ENCODE measurements around the gene TUBA4A.
"Not testable (repeated sequence)": the region's sequence is repeated elsewhere in the genome, so short reads cannot be mapped to it uniquely, and the experiment has no call there.

The TUBA4A gene

DNA sequence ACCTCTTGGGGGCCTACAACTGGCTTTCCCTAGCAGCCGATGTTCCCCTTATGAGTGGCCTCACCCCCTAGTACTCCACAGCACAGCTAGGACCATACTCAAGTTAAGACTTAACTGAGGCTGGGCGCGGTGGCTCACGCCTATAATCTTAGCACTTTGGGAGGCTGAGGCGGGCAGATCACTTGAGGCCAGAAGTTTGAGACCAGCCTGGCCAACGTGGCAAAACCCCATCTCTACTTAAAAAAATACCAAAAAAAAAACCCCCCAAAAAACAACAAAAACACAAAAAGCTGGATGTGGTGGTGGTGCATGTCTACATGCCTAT is 33.4 kb upstream of the TUBA4A start:
- not testable (repeated sequence) for DNase-seq (ENCODE audit: extremely low read depth in 1 of 2, low read depth in 1 of 2)

GRCh38 chr2:219286436-219287115 is 32.9 kb upstream of the TUBA4A start:
- DNase-seq (ENCODE audit: extremely low read depth in 1 of 2, low read depth in 1 of 2) = no peak

DNA sequence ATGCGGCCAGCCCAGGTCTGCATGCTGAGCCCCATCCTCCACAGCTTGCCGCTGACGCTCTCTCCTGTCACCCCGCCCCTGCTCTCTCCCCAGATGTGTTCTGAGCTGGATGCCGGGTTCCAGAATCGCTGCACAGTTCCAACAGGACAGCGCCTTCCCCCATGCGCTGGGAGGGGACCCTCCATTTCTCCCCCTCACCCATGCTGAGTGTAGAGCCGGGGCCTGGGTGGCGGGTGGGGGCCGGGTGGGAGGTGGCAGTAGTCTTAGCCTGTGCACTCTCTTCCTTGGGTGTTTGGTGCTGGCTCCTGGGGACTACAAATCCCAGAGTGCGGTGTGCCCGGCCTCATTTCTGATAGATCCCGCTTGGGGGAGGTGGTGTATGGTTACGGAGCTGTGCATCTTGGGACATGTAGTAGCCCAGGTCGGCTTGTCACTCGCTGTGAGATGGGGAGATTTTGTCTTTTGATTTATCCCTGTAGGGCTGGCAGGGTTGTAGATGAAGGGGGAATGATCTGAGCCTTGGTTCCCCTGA is 32.2 kb upstream of the TUBA4A start:
- no peak for DNase-seq (ENCODE audit: extremely low read depth in 1 of 2, low read depth in 1 of 2)

DNA sequence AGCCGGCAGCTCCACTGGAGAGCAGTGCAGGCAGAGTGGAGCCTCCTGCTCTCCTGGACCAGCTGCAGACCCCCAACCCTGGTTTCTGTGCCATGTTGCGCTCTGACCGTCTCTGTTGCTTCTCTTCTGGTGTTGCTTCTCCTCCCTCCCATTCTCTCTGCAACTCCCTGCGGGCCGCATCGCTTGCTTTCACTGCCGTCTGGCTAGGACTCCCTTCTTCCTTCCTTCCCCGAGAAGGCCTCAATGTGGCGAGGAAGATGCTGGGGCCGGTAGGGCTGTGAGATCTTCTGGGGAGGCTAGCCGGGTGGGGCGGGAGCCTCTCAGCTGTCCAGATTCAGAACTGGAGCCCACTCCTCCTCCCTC is 31.6 kb upstream of the TUBA4A start:
- DNase-seq (ENCODE audit: extremely low read depth in 1 of 2, low read depth in 1 of 2) = no peak

DNA sequence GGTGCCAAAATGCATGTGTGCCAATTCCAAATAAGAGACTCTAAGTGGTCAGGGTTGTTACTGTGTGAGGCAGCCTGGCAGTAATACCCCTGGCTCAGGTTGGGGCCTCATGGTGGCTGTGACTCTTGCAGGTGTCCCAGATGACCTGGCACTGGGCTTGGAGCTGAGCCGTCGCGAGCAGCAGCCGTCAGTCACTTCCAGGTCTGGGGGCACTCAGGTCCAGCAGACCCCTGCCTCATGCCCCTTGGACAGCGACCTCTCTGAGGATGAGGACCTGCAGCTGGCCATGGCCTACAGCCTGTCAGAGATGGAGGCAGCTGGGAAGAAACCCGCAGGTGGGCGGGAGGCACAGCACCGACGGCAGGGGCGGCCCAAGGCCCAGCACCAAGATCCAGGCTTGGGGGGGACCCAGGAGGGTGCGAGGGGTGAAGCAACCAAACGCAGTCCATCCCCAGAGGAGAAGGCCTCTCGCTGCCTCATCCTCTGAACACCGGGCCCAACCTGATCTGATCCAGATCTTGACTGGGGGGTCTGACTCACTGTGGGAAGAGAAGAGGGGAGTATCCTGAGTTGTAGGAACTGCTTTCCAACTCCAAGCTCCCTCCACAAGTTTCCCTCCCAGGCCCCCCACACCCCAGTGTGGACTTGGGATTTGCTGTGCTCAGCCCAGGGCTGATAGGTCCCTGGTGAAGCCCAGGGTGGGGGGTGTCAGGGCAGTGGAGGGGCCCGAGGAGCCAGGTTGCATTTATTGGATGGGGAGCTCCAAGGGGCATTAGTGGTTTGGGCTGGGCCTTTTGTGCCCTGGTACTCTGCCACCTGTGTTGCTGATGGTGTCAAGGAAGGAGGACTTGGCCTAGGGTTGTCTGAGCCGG is 31.0 kb upstream of the TUBA4A start:
- DNase-seq (ENCODE audit: extremely low read depth in 1 of 2, low read depth in 1 of 2) = no peak

GRCh38 chr2:219282943-219283581 is 29.3 kb upstream of the TUBA4A start:
- DNase-seq (ENCODE audit: extremely low read depth in 1 of 2, low read depth in 1 of 2) = no peak

DNA sequence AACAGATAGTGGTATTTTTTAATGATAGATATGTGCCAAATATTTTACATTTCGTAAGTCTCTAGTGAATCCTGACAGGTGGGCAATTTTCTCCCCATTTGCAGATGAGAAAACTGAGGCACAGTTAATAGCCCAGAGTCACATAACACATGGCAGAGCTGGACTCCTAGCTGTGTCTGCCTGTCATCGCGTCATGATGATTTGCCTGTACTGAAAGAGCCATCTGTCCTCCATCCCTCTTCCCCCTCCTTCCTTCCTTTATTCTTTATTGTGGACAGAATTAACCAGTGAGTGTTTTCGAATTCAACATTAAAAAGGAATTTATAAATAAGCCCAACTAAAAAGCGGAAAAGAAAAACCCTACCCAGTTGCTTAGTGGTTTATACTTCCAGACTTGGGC is 28.7 kb upstream of the TUBA4A start:
- DNase-seq (ENCODE audit: extremely low read depth in 1 of 2, low read depth in 1 of 2) = no peak

- no peak for DNase-seq (ENCODE audit: extremely low read depth in 1 of 2, low read depth in 1 of 2)
These were observed 27.9 kb upstream of the TUBA4A start for GRCh38 chr2:219281588-219281987.

DNA sequence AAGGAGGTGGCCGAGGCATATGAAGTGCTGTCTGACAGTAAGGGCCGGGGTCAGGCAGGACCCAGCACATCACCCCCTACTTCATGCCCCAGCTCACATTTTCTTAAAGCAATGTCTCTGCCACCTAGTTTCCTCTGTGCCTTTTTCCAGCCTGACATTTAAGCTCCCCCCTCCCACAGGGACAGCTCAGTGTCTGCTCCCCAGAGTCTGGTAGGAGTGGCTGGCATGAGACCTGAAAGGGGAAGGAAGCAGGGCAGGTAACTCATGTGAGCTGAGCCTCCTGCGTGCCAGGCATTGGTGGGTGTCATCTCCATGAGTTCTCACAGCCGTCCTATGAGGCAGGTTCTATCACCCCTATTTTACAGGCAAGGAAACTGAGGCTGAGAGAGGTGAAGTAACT is 26.9 kb upstream of the TUBA4A start:
- no peak for DNase-seq (ENCODE audit: extremely low read depth in 1 of 2, low read depth in 1 of 2)

DNA sequence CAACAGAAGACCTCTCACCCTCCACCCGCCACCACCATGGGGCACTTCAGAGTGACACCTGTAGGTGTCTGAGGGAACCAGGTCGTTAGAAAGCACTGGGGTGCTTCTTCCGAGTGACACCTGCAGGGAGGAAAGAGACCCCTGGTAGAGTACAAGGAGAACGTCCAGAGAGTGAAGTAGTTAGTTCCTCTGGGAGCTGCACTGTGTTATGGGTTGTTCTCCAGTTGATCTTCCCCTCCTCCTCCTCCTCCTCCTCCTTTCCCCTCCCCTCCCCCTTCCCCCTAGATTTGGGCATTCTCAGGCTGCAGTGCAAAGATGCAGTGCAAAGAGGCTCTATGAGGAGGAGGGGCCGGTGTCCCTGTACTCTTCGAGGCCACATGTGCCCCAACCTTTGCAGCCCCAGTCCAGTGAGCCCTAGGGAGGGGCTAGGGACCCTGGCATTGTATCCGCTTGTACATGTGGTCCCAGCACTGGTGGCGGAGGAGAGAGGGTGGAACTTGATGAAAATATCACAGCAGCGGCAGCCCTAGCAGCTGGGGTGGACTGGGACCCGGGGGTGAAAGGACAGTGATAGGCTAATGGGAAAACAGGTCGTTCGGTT is 26.3 kb upstream of the TUBA4A start:
- DNase-seq (ENCODE audit: extremely low read depth in 1 of 2, low read depth in 1 of 2) = no peak

DNA sequence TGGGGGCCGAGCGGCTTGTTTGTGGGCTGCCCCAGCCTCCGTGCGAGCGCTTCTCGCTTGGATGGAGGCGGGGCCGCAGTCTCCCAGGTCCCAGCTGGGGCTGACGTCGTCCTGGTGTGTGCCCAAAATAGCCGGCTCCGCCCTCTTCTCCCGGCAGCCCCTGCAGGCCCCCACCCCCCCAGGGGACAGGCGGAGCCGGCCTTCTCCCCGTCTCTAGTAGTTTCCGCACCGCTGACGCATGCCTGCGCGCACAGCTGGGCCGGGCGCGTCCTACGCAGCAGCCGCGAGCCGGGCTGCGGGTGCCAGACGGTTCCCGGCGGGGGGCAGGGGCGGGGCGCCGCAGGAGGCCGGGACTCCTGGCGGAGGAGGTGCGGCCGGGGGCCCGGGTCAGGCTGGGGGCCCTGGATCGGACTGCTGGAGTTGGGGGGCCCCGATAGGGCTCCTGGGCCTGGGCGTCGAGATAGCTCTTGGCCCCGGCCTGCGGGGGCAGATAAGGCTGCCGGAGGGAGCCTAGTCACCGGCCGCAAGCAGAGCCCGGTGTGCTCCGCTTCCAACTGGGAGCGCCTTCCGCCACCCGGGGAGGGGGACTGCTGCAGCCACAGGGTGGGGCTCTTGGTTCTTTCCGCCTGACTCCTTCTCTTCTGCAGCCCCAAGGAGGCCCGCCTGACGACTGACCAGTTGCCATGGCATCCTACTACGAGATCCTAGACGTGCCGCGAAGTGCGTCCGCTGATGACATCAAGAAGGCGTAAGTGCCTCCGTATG is 25.6 kb upstream of the TUBA4A start, which contains the start of gene DNAJB2:
Gene DNAJB2 (plus strand): TSS at position 216 of the 765 bp plus-strand sequence. CDS start 468 bp downstream, at position 684.
- peak; percentile 98 for DNase-seq (ENCODE audit: extremely low read depth in 1 of 2, low read depth in 1 of 2)

DNA sequence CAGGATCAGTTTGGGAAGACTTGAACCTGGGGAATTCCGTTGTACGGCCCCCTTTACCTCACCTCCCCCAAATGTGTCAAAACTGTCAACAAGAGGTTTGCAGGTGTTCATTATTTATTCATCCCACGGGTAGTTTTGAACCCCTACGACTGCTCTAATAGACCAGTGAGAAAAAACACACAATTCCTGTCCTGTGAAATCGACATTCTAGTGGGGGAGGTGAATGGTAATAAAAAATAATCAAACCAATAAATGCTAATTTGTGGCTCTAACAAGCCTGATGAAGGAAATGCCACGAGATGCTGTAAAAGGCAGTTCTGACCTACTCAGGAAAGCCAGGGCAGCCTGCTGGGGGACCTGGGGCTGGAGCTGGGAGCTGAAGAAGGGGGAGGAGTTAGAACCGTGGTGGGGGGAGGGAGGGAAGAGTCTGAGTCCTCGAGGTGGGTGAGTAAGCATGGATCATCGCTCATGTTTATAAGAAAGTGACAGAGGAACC is 25.0 kb upstream of the TUBA4A start:
- DNase-seq (ENCODE audit: extremely low read depth in 1 of 2, low read depth in 1 of 2) = no peak

- DNase-seq (ENCODE audit: extremely low read depth in 1 of 2, low read depth in 1 of 2) = peak in 1 of 2 donors; percentile 62
These were observed 24.3 kb upstream of the TUBA4A start for GRCh38 chr2:219277703-219278654.

DNA sequence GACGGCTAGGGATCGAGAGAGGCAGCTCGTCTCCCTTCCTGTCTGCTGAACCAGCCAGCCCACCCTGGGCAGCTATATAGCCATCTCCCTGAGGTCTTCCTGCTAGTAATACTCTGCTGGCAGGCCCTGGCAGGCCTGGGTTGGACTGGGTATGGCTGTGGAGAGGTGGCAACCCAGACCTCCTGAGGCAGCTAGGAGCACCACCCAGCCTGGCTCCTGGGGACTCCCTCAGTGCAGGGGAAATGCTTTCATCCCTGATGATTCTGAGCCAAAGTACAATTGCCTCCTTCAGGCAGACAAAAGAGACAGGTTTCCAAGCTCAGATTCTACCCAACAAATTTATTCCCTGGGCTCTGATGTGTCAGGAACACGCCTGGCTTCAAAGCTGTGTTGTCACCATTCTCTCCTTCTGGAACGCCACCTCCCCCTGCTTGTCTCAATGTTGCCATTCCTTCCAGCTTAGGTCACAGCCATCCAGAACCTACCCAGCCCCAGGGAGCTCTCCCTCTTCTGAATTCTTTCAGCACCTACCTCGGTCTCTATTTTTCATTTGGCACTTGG is 20.7 kb upstream of the TUBA4A start:
- no peak for DNase-seq (ENCODE audit: extremely low read depth in 1 of 2, low read depth in 1 of 2)

- DNase-seq (ENCODE audit: extremely low read depth in 1 of 2, low read depth in 1 of 2) = no peak
These were observed 20.2 kb upstream of the TUBA4A start for GRCh38 chr2:219273937-219274336.

- DNase-seq (ENCODE audit: extremely low read depth in 1 of 2, low read depth in 1 of 2) = no peak
These were observed 19.3 kb upstream of the TUBA4A start for GRCh38 chr2:219272995-219273394.

DNA sequence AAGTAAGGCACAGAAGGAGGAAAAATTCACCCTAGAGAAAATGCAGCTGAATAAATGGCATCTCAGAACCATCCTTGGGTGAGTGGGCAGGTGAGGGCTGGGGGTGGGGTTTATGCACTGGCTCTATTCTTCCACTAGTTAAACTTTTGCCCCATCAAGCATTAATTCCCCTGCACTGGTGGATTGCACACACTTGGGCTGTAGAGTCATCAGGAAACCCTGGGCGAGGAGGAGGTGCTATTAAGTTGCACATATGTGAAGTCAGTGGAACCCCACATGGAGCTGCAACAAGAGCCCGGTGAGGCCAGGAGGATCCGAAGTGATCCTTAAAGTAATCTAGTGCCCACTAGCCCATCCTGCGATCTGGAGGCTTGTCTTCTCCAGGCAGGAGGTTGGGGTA is 18.6 kb upstream of the TUBA4A start:
- no peak for DNase-seq (ENCODE audit: extremely low read depth in 1 of 2, low read depth in 1 of 2)

- no peak for DNase-seq (ENCODE audit: extremely low read depth in 1 of 2, low read depth in 1 of 2)
These were observed 17.3 kb upstream of the TUBA4A start for GRCh38 chr2:219271021-219271420.

- DNase-seq (ENCODE audit: extremely low read depth in 1 of 2, low read depth in 1 of 2) = no peak
These were observed 16.3 kb upstream of the TUBA4A start for GRCh38 chr2:219270055-219270372.

Data from activated CD8-positive, alpha-beta memory T cell treated with anti-CD3 and anti-CD28 coated beads for 1 hour (primary cell).